ENCODE measurements around the gene ANKMY1.
A peak's percentile ranks its signal among the peaks of the same experiment; 100 is the strongest.

Gene ANKMY1

DNA sequence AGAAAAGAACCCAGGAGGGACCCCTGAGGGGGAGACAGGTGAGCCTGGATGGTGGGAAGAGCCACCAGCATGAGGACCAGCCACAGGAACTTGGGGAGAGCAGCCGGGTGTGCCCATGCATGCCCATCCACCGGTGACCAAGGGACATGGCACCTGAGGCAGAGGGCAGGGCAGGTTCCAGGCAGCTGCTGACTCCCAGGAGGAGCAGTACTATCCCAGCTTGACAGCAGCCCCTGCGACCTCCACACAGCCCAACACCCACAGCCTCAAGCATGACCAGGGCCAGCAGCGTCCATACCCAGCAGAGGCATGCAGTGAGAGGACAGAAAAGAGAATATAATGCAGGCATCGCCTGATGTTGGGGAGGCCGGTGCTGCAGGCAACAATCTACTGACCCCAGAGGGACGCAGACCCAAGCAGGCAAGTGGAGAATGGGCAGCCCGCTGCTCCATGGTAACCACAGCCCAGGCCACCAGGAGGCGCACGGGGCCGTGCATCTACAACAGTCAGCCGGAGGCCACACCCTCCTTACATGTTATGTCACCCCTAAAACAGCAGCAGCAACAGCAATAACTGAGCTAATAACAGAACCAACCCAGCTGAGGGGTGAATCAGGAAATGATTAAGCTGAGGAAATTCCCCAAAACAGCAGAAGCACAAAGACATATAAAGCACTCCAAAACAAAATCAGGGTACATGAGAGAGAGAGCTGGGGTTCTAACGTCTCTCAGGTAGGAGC, 44.1 kb downstream of the ANKMY1 start:
- peak; percentile 83 for DNase-seq

DNA sequence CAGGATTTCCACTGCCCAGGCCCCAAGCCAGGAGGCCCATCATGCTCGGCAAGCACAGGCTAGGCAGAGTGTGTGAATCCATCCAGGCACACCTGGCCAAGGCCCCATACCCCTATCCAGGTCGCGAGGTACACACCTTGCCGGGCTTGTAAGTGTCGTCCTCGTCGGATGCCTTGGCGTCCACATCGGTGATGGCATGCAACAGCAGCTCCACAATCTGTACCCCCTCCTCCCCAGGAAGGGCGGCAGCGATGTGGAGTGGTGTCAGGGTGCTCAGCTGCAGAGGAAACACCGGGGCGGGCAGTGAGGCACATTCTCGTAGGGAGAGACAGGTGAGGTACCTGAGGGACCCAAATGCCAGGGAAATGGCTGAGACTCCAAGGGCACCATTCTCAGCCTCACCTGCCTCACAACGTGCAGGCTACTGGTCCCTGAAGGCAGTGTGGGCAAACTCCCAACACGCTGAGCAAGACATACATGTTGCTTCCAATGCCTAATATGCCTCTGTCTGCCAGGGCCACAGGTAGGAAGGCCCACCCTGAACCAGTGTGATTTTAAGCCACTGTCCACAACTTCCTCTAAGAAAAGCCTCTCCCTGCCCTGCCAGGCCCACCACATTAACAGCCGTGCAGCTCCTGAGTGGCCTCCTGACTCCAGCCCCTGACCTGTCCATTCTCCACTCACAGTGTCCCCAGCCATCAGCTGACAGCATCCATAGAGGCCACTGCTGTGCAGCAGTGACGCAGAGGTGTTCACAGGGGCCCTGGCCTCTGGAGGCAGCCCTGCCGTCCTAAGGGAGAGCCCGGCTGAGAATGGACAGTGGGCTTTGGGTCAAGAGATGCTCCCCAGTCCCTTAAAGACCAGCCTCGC, 44.9 kb downstream of the ANKMY1 start:
- no peak for DNase-seq

DNA sequence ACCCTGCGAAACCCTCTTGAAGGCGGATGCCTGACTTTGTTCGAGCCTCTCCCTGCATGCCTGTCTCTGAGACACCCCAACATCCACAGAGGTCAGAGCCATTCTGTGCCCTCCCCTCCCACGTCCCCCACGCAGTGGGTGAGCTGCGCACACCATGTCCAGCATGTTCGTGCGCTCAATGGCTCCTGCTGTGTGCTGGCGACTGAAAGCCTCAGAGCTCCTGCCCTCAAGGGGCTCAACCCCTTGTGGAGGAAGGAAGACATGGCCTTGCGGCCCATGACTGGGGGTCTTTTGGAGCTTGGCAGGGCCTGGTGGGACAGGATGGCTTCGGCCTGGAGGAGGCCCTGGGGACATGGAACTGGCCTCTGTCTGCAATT, 45.7 kb downstream of the ANKMY1 start:
- no peak for DNase-seq

DNA sequence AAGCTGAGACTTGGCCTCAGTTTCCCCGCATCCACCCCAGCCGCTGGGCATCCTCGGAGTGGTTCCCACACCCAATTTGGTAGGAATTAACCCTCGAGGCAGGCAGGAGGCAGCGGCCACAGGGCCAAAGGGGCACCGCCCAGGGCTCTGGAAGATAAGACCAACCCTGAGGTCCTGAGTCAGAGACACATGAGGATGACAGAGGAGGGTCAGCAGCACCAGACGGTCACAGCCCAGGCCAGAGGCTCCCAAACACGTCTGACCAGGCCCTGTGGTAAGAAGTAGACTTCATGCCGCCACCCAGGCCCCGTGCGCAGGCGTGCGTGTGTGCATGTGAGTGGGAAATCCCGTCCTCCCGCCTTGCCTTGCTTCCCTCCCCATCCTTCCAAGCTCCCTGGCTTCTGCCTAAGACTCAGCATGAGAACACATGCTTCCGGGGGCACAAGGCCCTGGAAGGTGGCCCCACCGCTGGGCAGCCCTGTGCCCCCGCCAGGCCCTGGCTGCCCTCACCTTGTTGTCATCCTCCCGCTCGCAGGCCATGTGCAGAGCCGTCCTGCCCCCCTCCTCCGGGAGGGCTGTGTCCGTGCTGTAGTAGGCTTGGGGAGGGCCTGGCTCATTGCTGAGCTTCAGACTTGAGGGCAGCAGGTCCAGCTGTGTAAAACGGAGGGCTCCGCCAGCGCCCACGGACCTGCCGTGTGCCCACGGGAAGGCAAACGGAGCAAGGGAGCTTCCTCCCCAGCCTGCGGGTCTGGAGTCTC, 46.3 kb downstream of the ANKMY1 start:
- DNase-seq: no peak

DNA sequence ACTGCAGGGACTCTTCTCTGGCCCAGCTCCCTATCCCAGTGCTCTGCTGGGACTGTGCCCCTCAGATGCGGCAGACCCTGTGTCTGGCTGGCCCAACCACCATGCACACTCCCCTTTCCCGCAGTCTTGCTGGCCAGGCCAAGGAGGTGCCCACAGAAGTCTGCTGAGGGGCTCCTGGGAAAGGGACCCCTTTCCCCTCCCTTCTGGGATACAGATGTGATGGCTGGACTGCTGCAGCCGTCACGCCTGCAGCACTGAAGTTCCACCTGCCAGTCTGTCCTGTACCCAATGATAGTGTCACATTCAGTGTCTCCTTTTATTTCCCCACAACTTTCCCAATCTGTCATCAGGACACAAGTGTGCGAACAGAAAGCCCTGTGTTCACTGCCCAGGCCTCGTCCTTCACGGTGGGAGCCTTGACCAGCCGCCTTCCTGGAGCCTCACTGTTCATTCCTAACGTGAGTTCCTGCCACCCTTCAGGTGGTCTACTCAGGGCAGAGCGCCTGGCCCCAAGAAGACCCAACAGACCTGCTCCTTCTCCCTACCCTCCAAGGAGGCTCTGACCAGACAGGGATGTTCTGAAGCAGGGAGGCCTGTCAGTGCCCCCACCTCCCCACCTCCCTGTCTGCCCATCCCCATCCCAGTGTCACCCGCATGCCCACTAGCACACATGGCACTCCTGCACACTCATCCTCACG, 47.1 kb downstream of the ANKMY1 start:
- no peak for DNase-seq

- no peak for DNase-seq
These were observed 47.9 kb downstream of the ANKMY1 start for GRCh38 chr2:240509667-240510512.

GRCh38 chr2:240508832-240509545, 48.8 kb downstream of the ANKMY1 start:
- no peak for DNase-seq

DNA sequence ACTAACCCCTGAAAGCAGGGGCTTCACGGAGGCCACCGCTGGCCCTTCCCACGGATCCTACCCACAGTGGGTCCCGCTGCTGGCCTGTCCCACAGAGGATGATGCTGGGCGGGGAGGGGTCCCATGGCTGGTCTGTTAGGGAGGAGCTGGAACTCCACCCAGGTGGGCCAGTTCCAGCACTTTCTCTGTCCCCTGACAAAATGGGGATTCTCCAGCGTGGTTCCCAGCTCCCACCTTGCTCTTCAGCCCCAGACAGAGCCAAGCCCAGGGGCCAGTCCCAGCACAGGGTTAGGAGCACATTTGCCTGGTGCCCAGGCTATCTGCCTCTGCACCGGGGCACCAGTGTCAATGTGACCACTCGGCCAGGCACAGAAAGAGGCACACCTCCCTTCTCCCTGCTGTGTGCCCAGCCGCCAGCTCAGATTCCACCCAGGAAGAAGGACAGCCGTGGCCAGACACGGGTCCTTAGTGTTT, 50.0 kb downstream of the ANKMY1 start:
- no peak for DNase-seq

DNA sequence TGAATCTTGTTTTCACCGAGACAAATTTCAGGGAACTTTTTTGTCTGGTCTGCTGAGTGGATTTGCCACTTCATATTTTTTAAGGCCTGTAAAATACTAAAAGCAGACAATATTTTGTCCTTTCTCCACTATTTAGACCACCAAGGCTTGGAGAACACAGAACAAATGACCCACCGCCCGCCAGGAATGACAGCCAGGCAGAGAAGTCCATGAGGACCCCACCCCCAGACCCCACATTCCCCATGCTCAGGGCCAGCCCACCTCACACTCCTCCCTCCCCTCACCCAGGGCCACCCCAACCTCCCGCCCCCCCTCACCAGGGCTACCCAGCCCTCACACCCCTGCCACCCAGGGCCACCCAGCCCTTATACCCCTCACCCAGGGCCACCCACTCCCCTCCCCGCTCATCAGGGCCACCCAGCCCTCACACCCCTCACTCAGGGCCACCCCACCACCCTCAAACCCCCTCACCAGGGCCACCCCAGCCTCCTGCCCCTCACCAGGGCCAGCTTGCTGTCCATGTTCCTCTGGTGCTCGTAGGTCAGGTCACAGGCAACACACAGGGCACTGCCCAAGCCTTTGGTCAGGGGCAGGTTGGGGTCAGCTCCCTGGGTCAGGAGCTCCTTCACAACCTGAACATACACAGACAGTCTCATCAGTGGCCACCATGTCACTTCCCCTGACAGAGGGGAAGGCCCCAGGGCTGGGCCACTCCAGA, 50.6 kb downstream of the ANKMY1 start:
- no peak for DNase-seq

DNA sequence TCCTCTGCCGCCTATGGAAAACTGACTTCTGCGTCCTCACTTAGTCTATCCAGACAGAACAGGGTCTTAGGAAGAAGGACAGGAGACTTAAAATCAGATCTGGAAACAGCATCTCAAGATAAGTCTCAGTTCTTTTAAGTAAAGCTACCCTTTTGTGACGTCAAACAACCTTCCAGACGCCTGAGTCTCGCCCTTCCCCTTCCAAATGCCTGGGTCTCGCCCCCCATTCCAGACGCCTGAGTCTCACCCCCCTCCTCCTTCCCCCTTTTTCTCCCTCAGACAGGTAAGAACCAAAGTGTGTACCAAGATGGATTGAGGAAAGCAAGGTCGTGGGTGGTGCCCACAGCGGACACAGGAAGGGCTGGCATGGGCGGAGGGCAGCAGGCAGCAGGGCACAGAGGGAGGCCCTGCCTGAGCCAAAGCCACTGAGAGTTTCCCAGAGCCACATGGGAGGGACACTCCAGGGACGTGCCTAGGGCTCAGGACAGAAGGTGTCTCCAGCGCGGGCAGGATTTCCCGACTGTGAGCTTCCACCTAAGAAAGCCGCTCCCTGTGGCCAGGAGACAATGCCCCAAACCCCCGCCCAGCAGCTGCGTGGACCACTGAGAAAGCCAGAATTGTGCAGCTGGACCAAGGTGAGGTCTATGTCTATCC, 51.3 kb downstream of the ANKMY1 start:
- no peak for DNase-seq

- no peak for DNase-seq
These were observed 51.9 kb downstream of the ANKMY1 start for GRCh38 chr2:240505910-240506309.

DNA sequence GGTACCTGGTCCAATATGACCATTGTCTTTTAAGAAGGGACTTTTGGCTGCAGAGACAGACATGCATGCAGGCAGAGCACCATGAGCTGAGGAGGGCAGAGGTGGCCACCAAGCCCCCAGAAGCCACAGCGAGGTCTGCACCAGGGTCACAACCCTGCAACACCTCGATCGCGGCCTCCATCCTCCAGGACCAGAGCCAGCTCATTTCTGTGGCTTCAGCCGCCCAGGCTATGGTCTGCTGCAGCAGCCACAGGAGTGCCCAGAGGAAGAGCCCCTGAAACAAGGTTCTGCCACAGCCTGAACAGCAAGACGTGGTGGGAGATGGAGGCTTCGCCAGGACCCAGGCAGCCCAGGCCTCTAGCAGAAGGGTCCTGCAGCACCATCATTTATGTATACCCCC, 53.9 kb downstream of the ANKMY1 start:
- DNase-seq: no peak

DNA sequence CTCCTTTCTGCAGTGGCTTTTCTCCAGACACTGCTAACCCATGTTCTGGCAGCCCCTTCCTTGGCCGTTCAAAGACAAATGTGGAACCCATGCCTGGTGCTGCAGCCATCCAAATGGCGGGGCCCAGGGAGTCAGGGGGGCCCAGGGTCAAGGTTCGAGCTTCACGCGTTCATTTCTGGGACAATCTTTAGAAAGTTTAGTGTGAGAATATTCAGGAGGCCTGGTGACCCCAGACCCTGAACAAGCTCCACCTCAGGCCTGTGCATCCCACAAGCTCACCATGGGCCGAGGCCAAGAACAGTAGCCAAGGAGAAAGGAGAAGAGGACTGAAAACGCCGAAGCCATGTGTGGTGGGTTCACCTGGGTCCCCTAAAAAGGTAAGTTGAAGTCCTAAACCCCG, 54.4 kb downstream of the ANKMY1 start:
- DNase-seq: no peak

- no peak for DNase-seq
These were observed 55.2 kb downstream of the ANKMY1 start for GRCh38 chr2:240502430-240503121.

DNA sequence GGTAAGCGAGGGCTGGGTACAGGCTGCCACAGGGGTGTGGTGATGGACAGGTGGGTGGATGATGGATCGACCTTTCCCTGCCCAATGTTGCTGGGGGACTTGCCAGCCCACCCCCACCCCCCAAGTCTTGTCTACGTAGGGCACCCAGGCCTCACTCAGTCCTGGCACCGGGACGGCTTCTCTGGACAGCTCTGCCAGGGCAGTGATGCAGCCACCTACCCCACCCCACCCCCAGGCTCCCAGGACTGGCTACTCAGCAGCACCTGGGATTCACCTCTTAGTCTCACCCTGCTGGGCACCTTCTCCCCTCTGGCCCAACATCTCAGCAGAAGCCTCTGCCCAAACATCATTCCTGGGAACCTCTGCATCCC, 55.7 kb downstream of the ANKMY1 start:
- DNase-seq: no peak

- no peak for DNase-seq
These were observed 56.2 kb downstream of the ANKMY1 start for GRCh38 chr2:240501531-240501991.

GRCh38 chr2:240500561-240501423, 57.0 kb downstream of the ANKMY1 start:
- no peak for DNase-seq

All from EL (cell line).